Stimulated activated CD4-positive, alpha-beta T cell treated with anti-CD3 and anti-CD28 coated beads, Interleukin-2, amount 100 ng/mL, for 48 hours (primary cell): Measurements from ENCODE around the gene BEND2.

Experiments used
- DNase-seq, 2 donors: peaks; one replicate each; pipeline ENCODE4 v3.0.0-alpha.2; 2020

Gene BEND2

GRCh38 chrX:18133605-18134004, 87.1 kb downstream of the BEND2 start:
- no peak for DNase-seq

GRCh38 chrX:18129690-18130089, 91.0 kb downstream of the BEND2 start:
- no peak for DNase-seq

GRCh38 chrX:18126971-18127370, 93.7 kb downstream of the BEND2 start:
- no peak for DNase-seq

GRCh38 chrX:18119856-18120255, 100.8 kb downstream of the BEND2 start:
- DNase-seq: no peak
